Measurements from ENCODE around the gene SNAP29. TPM values are rescaled to one million over a fixed set of nuclear protein-coding genes. Genes with fewer than 3 reads are reported as not detected.

The SNAP29 gene
- total and polyA plus RNA-seq, 4 donors = 14.8 to 27.2 (median 17.1) TPM

GRCh38 chr22:20840646-20841371, 18.0 kb upstream of the SNAP29 start:
- H3K9ac ChIP-seq (ENCODE audit: insufficient read depth in 1 of 2, low read length in 2 of 2) = no peak overlapping the region
- 88 to 89% methylated on average over 8 of the region's 8 CpGs for WGBS, 2 donors
- ATAC-seq (ENCODE audit: insufficient read depth, low FRiP score) (no peak), DNase-seq (no peak)
- H3K9me3 ChIP-seq (ENCODE audit: control insufficient read depth in 4 of 4, insufficient read depth in 3 of 4, low read length in 3 of 4) = no peaks in the 10 kb centered on the region
- H3K27ac ChIP-seq (ENCODE audit: low read depth in 1 of 2, low read length in 1 of 2) = no peak overlapping the region
- H3K27me3 ChIP-seq (ENCODE audit: control insufficient read depth in 3 of 3, insufficient read depth in 3 of 3, low read length in 2 of 3) = no peaks in the 10 kb centered on the region
- peaks cover 0 to 4% (median 0%) of the 10 kb centered on the region in 5 donors for H3K4me1 ChIP-seq (ENCODE audit: control insufficient read depth in 5 of 5, insufficient read depth in 5 of 5, low read length in 5 of 5)
- H3K4me3 ChIP-seq = no peak overlapping the region
- no peaks in the 10 kb centered on the region for H3K36me3 ChIP-seq (ENCODE audit: control insufficient read depth in 4 of 4, insufficient read depth in 4 of 4, low read length in 4 of 4)
- no peak for TF ChIP-seq CTCF (IDR thresholded peaks at IDR 0.05; ENCODE audit: control extremely low read depth, extremely low read depth)

- H3K9ac ChIP-seq (ENCODE audit: insufficient read depth in 1 of 2, low read length in 2 of 2) = no peak overlapping the region
- ATAC-seq (ENCODE audit: insufficient read depth, low FRiP score) (no peak), DNase-seq (peak in 1 of 3 donors; percentile 6)
- H3K4me3 ChIP-seq = no peak overlapping the region
- no peaks in the 10 kb centered on the region for H3K36me3 ChIP-seq (ENCODE audit: control insufficient read depth in 4 of 4, insufficient read depth in 4 of 4, low read length in 4 of 4)
- no peaks in the 10 kb centered on the region for H3K9me3 ChIP-seq (ENCODE audit: control insufficient read depth in 4 of 4, insufficient read depth in 3 of 4, low read length in 3 of 4)
- H3K27me3 ChIP-seq (ENCODE audit: control insufficient read depth in 3 of 3, insufficient read depth in 3 of 3, low read length in 2 of 3) = no peaks in the 10 kb centered on the region
- peaks cover 0 to 4% (median 0%) of the 10 kb centered on the region in 5 donors for H3K4me1 ChIP-seq (ENCODE audit: control insufficient read depth in 5 of 5, insufficient read depth in 5 of 5, low read length in 5 of 5)
- WGBS, 2 donors = 35 to 44% methylated on average over 2 of the region's 2 CpGs
- no peak overlapping the region for H3K27ac ChIP-seq (ENCODE audit: low read depth in 1 of 2, low read length in 1 of 2)
- no peak for TF ChIP-seq CTCF (IDR thresholded peaks at IDR 0.05; ENCODE audit: control extremely low read depth, extremely low read depth)
Observed at GRCh38 chr22:20843501-20843900, 15.3 kb upstream of the SNAP29 start.

- no peak overlapping the region for H3K4me3 ChIP-seq
- peaks cover 0 to 4% (median 0%) of the 10 kb centered on the region in 5 donors for H3K4me1 ChIP-seq (ENCODE audit: control insufficient read depth in 5 of 5, insufficient read depth in 5 of 5, low read length in 5 of 5)
- H3K9ac ChIP-seq (ENCODE audit: insufficient read depth in 1 of 2, low read length in 2 of 2) = no peak overlapping the region
- no peaks in the 10 kb centered on the region for H3K9me3 ChIP-seq (ENCODE audit: control insufficient read depth in 4 of 4, insufficient read depth in 3 of 4, low read length in 3 of 4)
- WGBS, 2 donors = 89 to 92% methylated on average over 5 of the region's 5 CpGs
- H3K36me3 ChIP-seq (ENCODE audit: control insufficient read depth in 4 of 4, insufficient read depth in 4 of 4, low read length in 4 of 4) = no peaks in the 10 kb centered on the region
- DNase-seq (no peak), ATAC-seq (ENCODE audit: insufficient read depth, low FRiP score) (no peak)
- TF ChIP-seq CTCF (IDR thresholded peaks at IDR 0.05; ENCODE audit: control extremely low read depth, extremely low read depth) = no peak
- no peak overlapping the region for H3K27ac ChIP-seq (ENCODE audit: low read depth in 1 of 2, low read length in 1 of 2)
- no peaks in the 10 kb centered on the region for H3K27me3 ChIP-seq (ENCODE audit: control insufficient read depth in 3 of 3, insufficient read depth in 3 of 3, low read length in 2 of 3)
Observed at GRCh38 chr22:20844055-20845037, 14.5 kb upstream of the SNAP29 start.

Data from lung (tissue), 12 donors.